H1 (cell line): ENCODE measurements around the gene CFAP206. TPM values are rescaled to one million over a fixed set of nuclear protein-coding genes. Genes with fewer than 3 reads are reported as not detected.
A peak's percentile ranks its signal among the peaks of the same experiment; 100 is the strongest.

Experiments
- ASH2L ChIP-seq: fragments of 200-600, 300-600 bp; sonication (generic); IDR thresholded peaks from one replicate; pipeline ENCODE4 v1.7.1; 2017; ENCODE audit warnings: low read length
- BACH1 ChIP-seq: IDR thresholded peaks from 2 replicates; pipeline ENCODE4 v1.6.1; 2012; ENCODE audit warnings: low read length, improper control_type of control experiment
- BCL11A ChIP-seq, 2 experiments: IDR thresholded peaks; one replicate each; pipeline ENCODE4 v1.6.1; 2011; ENCODE audit warnings: low read depth in 2 of 2, low read length in 2 of 2, mild to moderate bottlenecking in 2 of 2
- BRCA1 ChIP-seq: IDR thresholded peaks from 2 replicates; pipeline ENCODE4 v1.6.1; 2012; ENCODE audit warnings: low read depth, low read length, improper control_type of control experiment
- CREB1 ChIP-seq: IDR thresholded peaks from 2 replicates; pipeline ENCODE4 v1.6.1; 2012; ENCODE audit warnings: inconsistent platforms
- CTCF ChIP-seq, 3 experiments: IDR thresholded peaks; 1 replicate in 2 of 3; 2 replicates in 1 of 3; pipeline versions ENCODE4 v1.5.1 to v1.6.1; 2011; ENCODE audit warnings: low read length in 3 of 3, mild to moderate bottlenecking in 3 of 3, inconsistent platforms in 2 of 3, low read depth in 1 of 3, moderate library complexity in 1 of 3; ENCODE audit not compliant: insufficient read depth in 1 of 3; ENCODE audit errors: control extremely low read depth in 1 of 3
- EP300 ChIP-seq, 2 experiments: IDR thresholded peaks; 1 replicate in 1 of 2; 2 replicates in 1 of 2; pipeline ENCODE4 v1.6.1; 2011 to 2012; ENCODE audit warnings: low read depth in 2 of 2, low read length in 2 of 2, mild to moderate bottlenecking in 2 of 2, borderline replicate concordance in 1 of 2, inconsistent platforms in 1 of 2, moderate library complexity in 1 of 2
- GABPA ChIP-seq: IDR thresholded peaks from 2 replicates; pipeline ENCODE4 v1.6.1; 2011; ENCODE audit warnings: mild to moderate bottlenecking, low read length, moderate library complexity, borderline replicate concordance; ENCODE audit not compliant: insufficient read depth
- JUN ChIP-seq: IDR thresholded peaks from 2 replicates; pipeline ENCODE4 v1.6.1; 2011; ENCODE audit warnings: low read depth, mild to moderate bottlenecking, improper control_type of control experiment, low read length
- KDM1A ChIP-seq: fragments of 200-600, 300-600 bp; sonication (generic); IDR thresholded peaks from 2 replicates; pipeline ENCODE4 v1.7.1; 2016; ENCODE audit warnings: mild to moderate bottlenecking, low read length, borderline replicate concordance
- KDM5A ChIP-seq: fragments of 200-600 bp; IDR thresholded peaks from 2 replicates; pipeline ENCODE4 v1.7.1; 2012; ENCODE audit warnings: mild to moderate bottlenecking, low read length, inconsistent platforms, mixed read lengths
- NRF1 ChIP-seq: IDR thresholded peaks from 2 replicates; pipeline ENCODE4 v1.6.1; 2011; ENCODE audit warnings: mild to moderate bottlenecking, low read depth, low read length, improper control_type of control experiment
- PHF8 ChIP-seq: fragments of 200-600 bp; sonication (generic); conservative IDR thresholded peaks from 2 replicates; pipeline ENCODE4 v1.7.1; 2012; ENCODE audit warnings: low read depth, mild to moderate bottlenecking, inconsistent platforms, low read length, moderate library complexity
- POLR2AphosphoS5 ChIP-seq: IDR thresholded peaks from 2 replicates; pipeline ENCODE4 v1.6.1; 2011; ENCODE audit warnings: low read depth, low read length
- RAD21 ChIP-seq, 2 experiments: IDR thresholded peaks in 1 of 2; conservative IDR thresholded peaks in 1 of 2; 2 replicates each; pipeline ENCODE4 v1.6.1; 2011; ENCODE audit warnings: low read depth in 2 of 2, low read length in 2 of 2, improper control_type of control experiment in 1 of 2, inconsistent platforms in 1 of 2, mild to moderate bottlenecking in 1 of 2, moderate library complexity in 1 of 2
- SAP30 ChIP-seq: fragments of 300-600 bp; sonication (generic); IDR thresholded peaks from 2 replicates; pipeline ENCODE4 v1.7.1; 2012; ENCODE audit warnings: low read length, moderate library complexity, mild to moderate bottlenecking, inconsistent platforms; ENCODE audit not compliant: insufficient read depth, insufficient replicate concordance
- SIN3A ChIP-seq, 2 experiments: IDR thresholded peaks in 1 of 2; conservative IDR thresholded peaks in 1 of 2; 2 replicates each; pipeline ENCODE4 v1.6.1; 2011 to 2012; ENCODE audit warnings: low read length in 2 of 2, improper control_type of control experiment in 1 of 2, low read depth in 1 of 2, mild to moderate bottlenecking in 1 of 2
- SP4 ChIP-seq: IDR thresholded peaks from 2 replicates; pipeline ENCODE4 v1.6.1; 2012; ENCODE audit warnings: low read length, inconsistent platforms
- TCF12 ChIP-seq: IDR thresholded peaks from 2 replicates; pipeline ENCODE4 v1.6.1; 2011; ENCODE audit warnings: low read depth, mild to moderate bottlenecking, low read length
- TEAD4 ChIP-seq: IDR thresholded peaks from 2 replicates; pipeline ENCODE4 v1.6.1; 2012; ENCODE audit warnings: low read depth, low read length, inconsistent platforms, mixed read lengths
- ZNF274 ChIP-seq: IDR thresholded peaks from 2 replicates; pipeline ENCODE4 v1.7.0; 2012; ENCODE audit warnings: low read length, borderline replicate concordance; ENCODE audit errors: extremely low read depth
- polyA plus RNA-seq, 7 experiments: library from polyadenylated mRNA; depleted of rRNA in 3 of 7; stranded (reverse) in 5 of 7; unstranded in 2 of 7; fragments of >200 nt in 5 of 7; fragments of 200-250 nt in 2 of 7; gene quantifications; 1 replicate in 5 of 7; 2 replicates in 1 of 7; 4 replicates in 1 of 7; pipeline versions ENCODE4 v1.2.1 to v1.2.3, GENCODE V29; 2011 to 2013; ENCODE audit warnings: missing spikeins in 2 of 7, mixed read lengths in 2 of 7
- total RNA-seq: library from RNA; stranded (reverse); fragmentation: NEBNext Ultra II Directional; extraction: Animal tissue kit (Norgen Biotek cat#: 25700); gene quantifications from 2 replicates; pipeline ENCODE4 v1.2.1, GENCODE V29; 2021

The CFAP206 gene
- total and polyA plus RNA-seq, 2 of the 8 experiments (the other 6 are each of a cell fraction or from before 2014, with no cell fraction given) = not detected

DNA sequence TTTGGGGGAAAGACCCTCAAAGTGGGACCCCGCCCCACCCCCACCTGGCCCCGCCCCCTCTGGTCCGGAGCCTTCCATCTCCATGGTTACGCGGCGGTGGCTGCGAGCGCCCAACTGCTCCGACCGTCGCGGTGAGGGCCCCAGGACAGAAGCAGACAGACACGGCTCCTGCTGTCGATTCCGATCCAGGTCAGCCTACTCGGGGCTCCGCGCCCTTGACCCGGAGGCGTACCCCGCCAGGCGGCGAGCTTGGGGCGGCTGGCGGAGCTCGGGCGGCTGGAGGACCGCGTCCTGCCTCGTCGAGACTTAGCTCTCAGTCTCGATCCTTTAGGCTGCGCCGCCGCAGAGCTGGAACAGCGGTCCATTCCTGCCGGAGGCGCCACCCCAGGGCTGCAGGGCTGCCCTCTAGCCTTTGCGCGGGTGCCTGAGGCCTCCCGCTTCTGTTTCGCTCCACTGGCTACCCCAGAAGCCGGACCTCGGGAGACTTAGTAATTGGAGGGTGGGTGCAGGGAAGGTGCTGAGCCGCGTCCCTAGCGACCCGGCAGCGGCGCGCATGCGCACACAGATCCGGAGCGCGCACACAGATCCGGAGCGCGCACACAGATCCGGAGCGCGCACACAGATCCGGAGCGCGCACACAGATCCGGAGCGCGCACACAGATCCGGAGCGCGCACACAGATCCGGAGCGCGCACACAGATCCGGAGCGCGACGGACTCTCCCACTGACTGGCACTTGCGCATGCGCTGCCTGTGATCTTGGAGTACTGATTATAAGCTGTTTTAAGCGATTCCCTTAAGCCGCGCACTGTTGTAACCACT is at the start of gene CFAP206 (continued):
- TF ChIP-seq TCF12 = no peak
- TF ChIP-seq JUN = no peak
- peak; percentile 67 for TF ChIP-seq ASH2L
- peak; percentile 10 to 15; a peak in 1 of 4 replicates for TF ChIP-seq RAD21 (IDR thresholded peaks at IDR 0.05 in 1 of 2, conservative IDR thresholded peaks at IDR 0.05 in 1 of 2; ENCODE audit: low read depth in 2 of 2, low read length in 2 of 2)
- TF ChIP-seq ZNF274 = no peak
- TF ChIP-seq GABPA = no peak
- TF ChIP-seq CREB1 = no peak
- TF ChIP-seq PHF8 = 0 out of 2 replicates have a peak, but pooled peaks have one; percentile 17
- TF ChIP-seq CTCF (IDR thresholded peaks at IDR 0.05; ENCODE audit: control extremely low read depth in 1 of 3, insufficient read depth in 1 of 3, low read depth in 1 of 3, low read length in 3 of 3) = no peak
- TF ChIP-seq TEAD4 = no peak
- no peak for TF ChIP-seq BCL11A (IDR thresholded peaks at IDR 0.05; ENCODE audit: low read depth in 2 of 2, low read length in 2 of 2)
- TF ChIP-seq NRF1 = peak; percentile 82
- peak; percentile 40; the same call in 1 of the 2 replicates for TF ChIP-seq POLR2AphosphoS5
- peak; percentile 87 for TF ChIP-seq SAP30
- peak; percentile 19; the same call in 1 of the 2 replicates for TF ChIP-seq KDM5A
- TF ChIP-seq KDM1A = no peak
- TF ChIP-seq BACH1 = 0 out of 2 replicates have a peak, but pooled peaks have one; percentile 24
- no peak for TF ChIP-seq BRCA1
- TF ChIP-seq SIN3A (conservative IDR thresholded peaks at IDR 0.05 in 1 of 2, IDR thresholded peaks at IDR 0.05 in 1 of 2; ENCODE audit: low read depth in 1 of 2, low read length in 2 of 2) = peak; percentile 58 to 93; a peak in 2 of 4 replicates
- TF ChIP-seq EP300 (IDR thresholded peaks at IDR 0.05; ENCODE audit: borderline replicate concordance in 1 of 2, low read depth in 2 of 2, low read length in 2 of 2) = no peak
- TF ChIP-seq SP4 = no peak
